SK-N-SH treated with all-trans-retinoic acid at 6 μM for 48 hours (cell line): Measurements from ENCODE around the gene SDK2.
A peak's percentile ranks its signal among the peaks of the same experiment; 100 is the strongest.

ENCODE experiments used
- ATAC-seq: fragments of 200-7000 bp; cut with Tn5 transposase; 3 replicates; pipeline ENCODE4 v1.9.1; 2020; ENCODE audit warnings: mild to moderate bottlenecking, moderate library complexity
- ARNTL ChIP-seq: fragments of 450-650 bp; formaldehyde crosslinking; IDR thresholded peaks from 2 replicates; pipeline ENCODE4 v1.5.0; 2020; ENCODE audit warnings: low read depth, mild to moderate bottlenecking, moderate library complexity, borderline replicate concordance
- CSDC2 ChIP-seq: fragments of 250-450 bp; sonication (Bioruptor Pico); IDR thresholded peaks from 2 replicates; pipeline ENCODE4 v1.5.0; 2020; ENCODE audit warnings: mild to moderate bottlenecking, moderate library complexity
- OSR1 ChIP-seq: fragments of 250-450 bp; sonication (Bioruptor Pico); IDR thresholded peaks from 2 replicates; pipeline ENCODE4 v1.8.0; 2022; ENCODE audit warnings: moderate library complexity, mild to moderate bottlenecking, inconsistent platforms
- PPARA ChIP-seq: fragments of 250-450 bp; sonication (Bioruptor Pico); IDR thresholded peaks from 2 replicates; pipeline ENCODE4 v1.5.0; 2020; ENCODE audit warnings: mild to moderate bottlenecking, borderline replicate concordance
- RARB ChIP-seq: fragments of 250-450 bp; sonication (Bioruptor Pico); IDR thresholded peaks from 2 replicates; pipeline ENCODE4 v1.8.0; 2021; ENCODE audit warnings: mild to moderate bottlenecking, moderate library complexity
- SNAI2 ChIP-seq: fragments of 250-450 bp; sonication (Bioruptor Pico); IDR thresholded peaks from 2 replicates; pipeline ENCODE4 v1.5.0; 2020; ENCODE audit warnings: mild to moderate bottlenecking, moderate library complexity
- TCF4 ChIP-seq: fragments of 250-450 bp; sonication (Bioruptor Pico); IDR thresholded peaks from 2 replicates; pipeline ENCODE4 v1.8.0; 2021; ENCODE audit warnings: mild to moderate bottlenecking, moderate library complexity, borderline replicate concordance
- TOX ChIP-seq: fragments of 250-450 bp; sonication (Bioruptor Pico); IDR thresholded peaks from 2 replicates; pipeline ENCODE4 v1.8.0; 2021; ENCODE audit warnings: mild to moderate bottlenecking, moderate library complexity, borderline replicate concordance
- ZC3H10 ChIP-seq: fragments of 250-450 bp; sonication (Bioruptor Pico); IDR thresholded peaks from 2 replicates; pipeline ENCODE4 v1.5.1; 2021; ENCODE audit warnings: mild to moderate bottlenecking, moderate library complexity
- ZNF565 ChIP-seq: fragments of 450-650 bp; formaldehyde crosslinking; conservative IDR thresholded peaks from 2 replicates; pipeline ENCODE4 v1.5.0; 2020; ENCODE audit warnings: low read depth, mild to moderate bottlenecking, moderate library complexity
- ZNF70 ChIP-seq: fragments of 450-650 bp; formaldehyde crosslinking; IDR thresholded peaks from 2 replicates; pipeline ENCODE4 v1.5.0; 2020; ENCODE audit warnings: mild to moderate bottlenecking, moderate library complexity
- ZNF8 ChIP-seq: fragments of 450-650 bp; formaldehyde crosslinking; IDR thresholded peaks from 2 replicates; pipeline ENCODE4 v1.5.0; 2020; ENCODE audit warnings: mild to moderate bottlenecking, moderate library complexity
- TF ChIP-seq, protein P1 (sequence below): fragments of 250-450 bp; sonication (Bioruptor Pico); IDR thresholded peaks from 2 replicates; pipeline ENCODE4 v1.5.0; 2020; ENCODE audit warnings: mild to moderate bottlenecking, moderate library complexity
- TF ChIP-seq, protein P2 (sequence below): fragments of 250-450 bp; sonication (Bioruptor Pico); IDR thresholded peaks from 2 replicates; pipeline ENCODE4 v1.8.0; 2021; ENCODE audit warnings: low read depth, mild to moderate bottlenecking, moderate library complexity, borderline replicate concordance
- TF ChIP-seq, protein P3 (sequence below): fragments of 250-450 bp; sonication (Bioruptor Pico); IDR thresholded peaks from 2 replicates; pipeline ENCODE4 v1.5.1; 2021; ENCODE audit warnings: mild to moderate bottlenecking, moderate library complexity
- TF ChIP-seq, protein P4 (sequence below): fragments of 250-450 bp; sonication (Bioruptor Pico); IDR thresholded peaks from 2 replicates; pipeline ENCODE4 v1.8.0; 2020; ENCODE audit warnings: mild to moderate bottlenecking, moderate library complexity, borderline replicate concordance

The SDK2 gene

DNA sequence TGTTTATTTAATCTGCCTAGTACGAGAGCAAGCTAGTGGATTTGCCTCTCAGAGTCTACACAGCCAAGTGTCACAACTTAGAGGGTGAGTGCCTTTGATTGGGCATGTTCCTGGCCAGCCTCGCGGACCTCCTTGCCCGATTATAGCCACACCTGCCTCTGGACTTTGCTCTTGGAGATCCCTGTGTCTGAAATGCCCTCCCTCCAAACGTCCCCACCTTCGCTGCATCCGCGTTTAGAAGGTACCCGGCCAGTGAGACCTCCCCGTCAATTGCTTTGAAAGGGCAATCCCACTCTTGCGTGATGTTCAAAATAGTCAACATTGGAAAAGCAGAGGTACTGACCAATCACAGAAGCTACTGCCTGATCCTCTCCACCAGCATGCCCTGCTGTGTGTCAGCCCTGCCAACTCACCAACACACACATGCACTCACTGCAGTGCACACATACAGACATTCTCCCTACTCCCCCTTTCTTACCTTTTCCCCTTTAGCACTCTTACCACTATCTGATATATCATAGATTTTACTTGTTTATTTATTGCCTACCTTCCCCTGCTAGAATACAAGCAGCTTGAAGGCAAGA, 6.5 kb upstream of the SDK2 start:
- no peak for ATAC-seq
- TF ChIP-seq, protein P1, sequence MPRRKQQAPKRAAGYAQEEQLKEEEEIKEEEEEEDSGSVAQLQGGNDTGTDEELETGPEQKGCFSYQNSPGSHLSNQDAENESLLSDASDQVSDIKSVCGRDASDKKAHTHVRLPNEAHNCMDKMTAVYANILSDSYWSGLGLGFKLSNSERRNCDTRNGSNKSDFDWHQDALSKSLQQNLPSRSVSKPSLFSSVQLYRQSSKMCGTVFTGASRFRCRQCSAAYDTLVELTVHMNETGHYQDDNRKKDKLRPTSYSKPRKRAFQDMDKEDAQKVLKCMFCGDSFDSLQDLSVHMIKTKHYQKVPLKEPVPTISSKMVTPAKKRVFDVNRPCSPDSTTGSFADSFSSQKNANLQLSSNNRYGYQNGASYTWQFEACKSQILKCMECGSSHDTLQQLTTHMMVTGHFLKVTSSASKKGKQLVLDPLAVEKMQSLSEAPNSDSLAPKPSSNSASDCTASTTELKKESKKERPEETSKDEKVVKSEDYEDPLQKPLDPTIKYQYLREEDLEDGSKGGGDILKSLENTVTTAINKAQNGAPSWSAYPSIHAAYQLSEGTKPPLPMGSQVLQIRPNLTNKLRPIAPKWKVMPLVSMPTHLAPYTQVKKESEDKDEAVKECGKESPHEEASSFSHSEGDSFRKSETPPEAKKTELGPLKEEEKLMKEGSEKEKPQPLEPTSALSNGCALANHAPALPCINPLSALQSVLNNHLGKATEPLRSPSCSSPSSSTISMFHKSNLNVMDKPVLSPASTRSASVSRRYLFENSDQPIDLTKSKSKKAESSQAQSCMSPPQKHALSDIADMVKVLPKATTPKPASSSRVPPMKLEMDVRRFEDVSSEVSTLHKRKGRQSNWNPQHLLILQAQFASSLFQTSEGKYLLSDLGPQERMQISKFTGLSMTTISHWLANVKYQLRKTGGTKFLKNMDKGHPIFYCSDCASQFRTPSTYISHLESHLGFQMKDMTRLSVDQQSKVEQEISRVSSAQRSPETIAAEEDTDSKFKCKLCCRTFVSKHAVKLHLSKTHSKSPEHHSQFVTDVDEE, result no peak
- TF ChIP-seq OSR1 (no peak), RARB (CRISPR knock-in tag) (no peak), PPARA (CRISPR knock-in tag) (no peak)
- TF ChIP-seq, protein P2, sequence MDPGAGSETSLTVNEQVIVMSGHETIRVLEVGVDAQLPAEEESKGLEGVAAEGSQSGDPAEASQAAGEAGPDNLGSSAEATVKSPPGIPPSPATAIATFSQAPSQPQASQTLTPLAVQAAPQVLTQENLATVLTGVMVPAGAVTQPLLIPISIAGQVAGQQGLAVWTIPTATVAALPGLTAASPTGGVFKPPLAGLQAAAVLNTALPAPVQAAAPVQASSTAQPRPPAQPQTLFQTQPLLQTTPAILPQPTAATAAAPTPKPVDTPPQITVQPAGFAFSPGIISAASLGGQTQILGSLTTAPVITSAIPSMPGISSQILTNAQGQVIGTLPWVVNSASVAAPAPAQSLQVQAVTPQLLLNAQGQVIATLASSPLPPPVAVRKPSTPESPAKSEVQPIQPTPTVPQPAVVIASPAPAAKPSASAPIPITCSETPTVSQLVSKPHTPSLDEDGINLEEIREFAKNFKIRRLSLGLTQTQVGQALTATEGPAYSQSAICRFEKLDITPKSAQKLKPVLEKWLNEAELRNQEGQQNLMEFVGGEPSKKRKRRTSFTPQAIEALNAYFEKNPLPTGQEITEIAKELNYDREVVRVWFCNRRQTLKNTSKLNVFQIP (CRISPR knock-in tag), result no peak

DNA sequence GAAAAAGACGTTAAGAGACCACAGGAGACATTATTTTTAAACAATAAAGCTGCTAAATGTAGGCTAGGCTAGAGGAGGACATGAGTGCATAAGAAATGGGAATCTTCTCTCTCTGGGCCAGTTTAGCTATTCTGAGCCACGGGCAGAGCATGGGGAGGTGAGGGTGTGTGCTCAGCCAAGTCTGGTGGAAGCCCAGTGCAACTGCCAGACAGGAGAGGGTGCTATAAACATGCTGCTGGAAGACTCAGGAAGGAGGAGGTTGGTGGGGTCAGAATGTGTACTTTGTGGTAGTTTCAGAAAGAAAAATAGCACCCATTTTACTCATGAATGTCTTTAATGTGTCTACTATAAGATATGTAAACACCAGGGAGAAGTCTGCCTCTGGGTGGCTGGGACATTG, 5.9 kb upstream of the SDK2 start:
- no peak for ATAC-seq
- no peak for TF ChIP-seq ZNF565
- TF ChIP-seq, protein P3, sequence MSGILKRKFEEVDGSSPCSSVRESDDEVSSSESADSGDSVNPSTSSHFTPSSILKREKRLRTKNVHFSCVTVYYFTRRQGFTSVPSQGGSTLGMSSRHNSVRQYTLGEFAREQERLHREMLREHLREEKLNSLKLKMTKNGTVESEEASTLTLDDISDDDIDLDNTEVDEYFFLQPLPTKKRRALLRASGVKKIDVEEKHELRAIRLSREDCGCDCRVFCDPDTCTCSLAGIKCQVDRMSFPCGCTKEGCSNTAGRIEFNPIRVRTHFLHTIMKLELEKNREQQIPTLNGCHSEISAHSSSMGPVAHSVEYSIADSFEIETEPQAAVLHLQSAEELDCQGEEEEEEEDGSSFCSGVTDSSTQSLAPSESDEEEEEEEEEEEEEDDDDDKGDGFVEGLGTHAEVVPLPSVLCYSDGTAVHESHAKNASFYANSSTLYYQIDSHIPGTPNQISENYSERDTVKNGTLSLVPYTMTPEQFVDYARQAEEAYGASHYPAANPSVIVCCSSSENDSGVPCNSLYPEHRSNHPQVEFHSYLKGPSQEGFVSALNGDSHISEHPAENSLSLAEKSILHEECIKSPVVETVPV, result no peak
- TF ChIP-seq ARNTL (CRISPR knock-in tag), result no peak
- no peak for TF ChIP-seq PPARA (CRISPR knock-in tag)
- TF ChIP-seq, protein P2 (CRISPR knock-in tag), result no peak
- TF ChIP-seq, protein P1, result no peak
- TF ChIP-seq, protein P4, sequence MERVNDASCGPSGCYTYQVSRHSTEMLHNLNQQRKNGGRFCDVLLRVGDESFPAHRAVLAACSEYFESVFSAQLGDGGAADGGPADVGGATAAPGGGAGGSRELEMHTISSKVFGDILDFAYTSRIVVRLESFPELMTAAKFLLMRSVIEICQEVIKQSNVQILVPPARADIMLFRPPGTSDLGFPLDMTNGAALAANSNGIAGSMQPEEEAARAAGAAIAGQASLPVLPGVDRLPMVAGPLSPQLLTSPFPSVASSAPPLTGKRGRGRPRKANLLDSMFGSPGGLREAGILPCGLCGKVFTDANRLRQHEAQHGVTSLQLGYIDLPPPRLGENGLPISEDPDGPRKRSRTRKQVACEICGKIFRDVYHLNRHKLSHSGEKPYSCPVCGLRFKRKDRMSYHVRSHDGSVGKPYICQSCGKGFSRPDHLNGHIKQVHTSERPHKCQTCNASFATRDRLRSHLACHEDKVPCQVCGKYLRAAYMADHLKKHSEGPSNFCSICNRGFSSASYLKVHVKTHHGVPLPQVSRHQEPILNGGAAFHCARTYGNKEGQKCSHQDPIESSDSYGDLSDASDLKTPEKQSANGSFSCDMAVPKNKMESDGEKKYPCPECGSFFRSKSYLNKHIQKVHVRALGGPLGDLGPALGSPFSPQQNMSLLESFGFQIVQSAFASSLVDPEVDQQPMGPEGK (CRISPR knock-in tag), result no peak
- TF ChIP-seq ZC3H10 (CRISPR knock-in tag), result no peak
- TF ChIP-seq TCF4 (CRISPR knock-in tag), result no peak
- TF ChIP-seq TOX, result no peak
- TF ChIP-seq SNAI2 (CRISPR knock-in tag), result no peak
- TF ChIP-seq ZNF70 (CRISPR knock-in tag), result no peak
- TF ChIP-seq ZNF8 (CRISPR knock-in tag), result no peak
- no peak for TF ChIP-seq CSDC2 (CRISPR knock-in tag)

DNA sequence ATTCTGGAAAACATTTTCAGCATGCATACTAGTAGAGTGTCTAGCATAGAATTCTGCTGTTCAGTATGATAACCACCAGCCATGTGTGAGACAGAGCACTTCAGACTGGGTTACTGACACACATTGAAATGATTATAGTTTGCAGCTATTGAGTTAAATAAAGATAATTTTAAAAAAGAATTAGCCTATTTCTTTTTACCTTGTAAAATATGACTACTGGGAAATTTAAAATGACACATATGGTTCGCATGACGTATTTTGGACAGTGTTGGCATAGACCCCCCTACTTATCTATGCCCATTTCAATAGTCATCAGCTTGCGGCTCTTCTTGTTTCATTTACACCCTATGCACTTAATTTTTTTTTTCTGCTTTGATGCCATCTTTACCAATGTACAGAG, 4.7 kb upstream of the SDK2 start:
- TF ChIP-seq TCF4 (CRISPR knock-in tag), result peak; percentile 92; the same call in 1 of the 2 replicates
- TF ChIP-seq, protein P3, result no peak
- TF ChIP-seq, all 23 proteins: peak for 1
- no peak; the same call in 2 of the 3 replicates for ATAC-seq
